ENCODE measurements around the gene SPATA33.
A peak's percentile ranks its signal among the peaks of the same experiment; 100 is the strongest.
"Not testable (repeated sequence)": the region's sequence is repeated elsewhere in the genome, so short reads cannot be mapped to it uniquely, and the experiment has no call there.

The SPATA33 gene

GRCh38 chr16:89695086-89695874 lies 37.6 kb downstream of the SPATA33 start:
- FAIRE-seq = no peak

- no peak for FAIRE-seq
Observed at GRCh38 chr16:89695875-89696669, 38.4 kb downstream of the SPATA33 start.

- no peak for FAIRE-seq
Observed at GRCh38 chr16:89696670-89697128, 39.1 kb downstream of the SPATA33 start.

GRCh38 chr16:89697161-89697615 lies 39.6 kb downstream of the SPATA33 start:
- no peak for FAIRE-seq

GRCh38 chr16:89697616-89698331 lies 40.1 kb downstream of the SPATA33 start:
- no peak for FAIRE-seq

GRCh38 chr16:89698717-89699116 lies 41.1 kb downstream of the SPATA33 start:
- FAIRE-seq = not testable (repeated sequence)

- not testable (repeated sequence) for FAIRE-seq
Observed at GRCh38 chr16:89699629-89700099, 42.0 kb downstream of the SPATA33 start.

- peak; percentile 41 for FAIRE-seq
Observed at GRCh38 chr16:89700100-89700648, 42.5 kb downstream of the SPATA33 start.

GRCh38 chr16:89700649-89701424 lies 43.2 kb downstream of the SPATA33 start:
- FAIRE-seq = no peak

GRCh38 chr16:89701425-89702406 lies 44.1 kb downstream of the SPATA33 start, which contains the start of gene SPATA2L:
SPATA2L (minus strand) TSS chr16:89701705; CDS start chr16:89701232, 473 bp downstream.
- no peak for FAIRE-seq

GRCh38 chr16:89704281-89704680 lies 46.6 kb downstream of the SPATA33 start:
- FAIRE-seq = no peak

- FAIRE-seq = no peak
Observed at GRCh38 chr16:89705006-89705405, 47.4 kb downstream of the SPATA33 start.

GRCh38 chr16:89706518-89707260 lies 49.1 kb downstream of the SPATA33 start:
- FAIRE-seq = no peak

- FAIRE-seq = no peak
Observed at GRCh38 chr16:89707695-89708094, 50.1 kb downstream of the SPATA33 start.

GRCh38 chr16:89708481-89708931 lies 50.9 kb downstream of the SPATA33 start:
- FAIRE-seq = no peak

GRCh38 chr16:89709166-89709565 lies 51.5 kb downstream of the SPATA33 start:
- no peak for FAIRE-seq

GRCh38 chr16:89709716-89710432 lies 52.2 kb downstream of the SPATA33 start:
- FAIRE-seq = no peak

GRCh38 chr16:89710709-89711564 lies 53.3 kb downstream of the SPATA33 start:
- FAIRE-seq = no peak

Measured in islet of Langerhans (tissue), 1 donor.